K562 (cell line): ENCODE measurements around the gene PDZK1. TPM values are rescaled to one million over a fixed set of nuclear protein-coding genes. Genes with fewer than 3 reads are reported as not detected.

Experiments used
- ATAC-seq: fragments of 200-7000 bp; cut with Tn5 transposase; 3 replicates; pipeline ENCODE4 v1.9.1; 2020; ENCODE audit warnings: moderate library complexity
- BruUV-seq: library from RNA; stranded (reverse); fragments of 400-500 nt; replicated peaks from 2 replicates; lab custom pipeline; 2021; lab: Mats Ljungman, UMichigan
- CTCF ChIA-PET: fragments of 300-600 bp; formaldehyde crosslinking; extraction: SDS; loops from one replicate; lab custom pipeline; 2021; ENCODE audit warnings: low intra/inter-chr PET ratio; lab: Yijun Ruan, JAX
- POLR2A ChIA-PET: fragments of 300-600, 350-650 bp; sonication (Branson Sonifier 250); formaldehyde crosslinking; extraction: SDS; loops from one replicate; lab custom pipeline; 2021; ENCODE audit warnings: antibody characterized with exemption, inconsistent platforms; lab: Yijun Ruan, JAX
- DNase-seq, 4 experiments: peaks; one replicate each; pipeline versions ENCODE4 v3.0.0 to v3.0.0-alpha.2; 2011 to 2018; ENCODE audit warnings: low spot score in 3 of 4, mixed read lengths in 3 of 4; ENCODE audit errors: extremely low read depth in 1 of 4
- FAIRE-seq: peaks from 2 replicates; lab custom pipeline; 2011; peaks lifted over from hg19 to GRCh38; lab: Jason Lieb, UNC
- H2AFZ ChIP-seq: 2 replicates; pipeline ENCODE4 v1.6.0; 2011; ENCODE audit warnings: low read depth, low read length, control low read depth, inconsistent platforms
- H3K27ac ChIP-seq: fragments of 200-600 bp; 3 replicates; pipeline ENCODE4 v1.8.0; 2011; ENCODE audit warnings: low read depth, mild to moderate bottlenecking, control low read depth, inconsistent platforms, low read length, moderate library complexity, mixed read lengths; ENCODE audit errors: extremely low read depth
- H3K27me3 ChIP-seq, 2 experiments: fragments of 300-600 bp in 1 of 2; 2 replicates in 1 of 2; 3 replicates in 1 of 2; pipeline versions ENCODE4 v1.6.0 to v1.8.0; 2011; ENCODE audit warnings: inconsistent platforms in 2 of 2, low read length in 2 of 2, mild to moderate bottlenecking in 1 of 2, mixed read lengths in 1 of 2, moderate library complexity in 1 of 2; ENCODE audit not compliant: control insufficient read depth in 2 of 2, insufficient read depth in 2 of 2
- H3K36me3 ChIP-seq: fragments of 300-600 bp; 3 replicates; pipeline ENCODE4 v1.8.0; 2011; ENCODE audit warnings: mild to moderate bottlenecking, low read length, inconsistent platforms; ENCODE audit not compliant: control insufficient read depth, insufficient read depth
- H3K4me1 ChIP-seq, 2 experiments: fragments of 200-600 bp in 1 of 2; replicated peaks in 1 of 2; 2 replicates in 1 of 2; 3 replicates in 1 of 2; pipeline versions ENCODE4 v1.5.1 to v1.8.0; 2011; ENCODE audit warnings: inconsistent platforms in 2 of 2, low read length in 2 of 2, mild to moderate bottlenecking in 1 of 2, mixed read lengths in 1 of 2, moderate library complexity in 1 of 2; ENCODE audit not compliant: control insufficient read depth in 2 of 2, insufficient read depth in 2 of 2
- H3K4me2 ChIP-seq: 2 replicates; pipeline ENCODE4 v1.6.1; 2011; ENCODE audit warnings: low read length, control low read depth, inconsistent platforms, mixed read lengths; ENCODE audit not compliant: insufficient read depth
- H3K4me3 ChIP-seq: fragments of 200-600 bp; sonication (generic), shearing (Covaris generic); 2 replicates; pipeline ENCODE4 v1.5.1; 2016; ENCODE audit warnings: control low read depth, inconsistent platforms
- H3K79me2 ChIP-seq: fragments of 200-600 bp; 3 replicates; pipeline ENCODE4 v1.8.0; 2011; ENCODE audit warnings: low read length, inconsistent platforms; ENCODE audit not compliant: control insufficient read depth, insufficient read depth
- H3K9ac ChIP-seq, 2 experiments: 2 replicates each; pipeline versions ENCODE4 v1.6.0 to v1.6.1; 2011; ENCODE audit warnings: low read depth in 2 of 2, low read length in 2 of 2, control low read depth in 1 of 2, inconsistent platforms in 1 of 2, mild to moderate bottlenecking in 1 of 2, mixed read lengths in 1 of 2; ENCODE audit not compliant: insufficient read depth in 1 of 2
- H3K9me1 ChIP-seq: one replicate; pipeline ENCODE4 v1.6.0; 2011; ENCODE audit warnings: inconsistent platforms, mild to moderate bottlenecking, low read length, moderate library complexity; ENCODE audit not compliant: control insufficient read depth, insufficient read depth
- H3K9me3 ChIP-seq: replicated peaks from 2 replicates; pipeline ENCODE4 v1.5.1; 2011; ENCODE audit warnings: low read depth, low read length, inconsistent platforms; ENCODE audit not compliant: control insufficient read depth, insufficient read depth
- H4K20me1 ChIP-seq: replicated peaks from 2 replicates; pipeline ENCODE4 v1.6.1; 2011; ENCODE audit warnings: low read length, inconsistent platforms, mixed read lengths; ENCODE audit not compliant: control insufficient read depth, insufficient read depth
- ARID1B ChIP-seq: fragments of 450-650 bp; IDR thresholded peaks from 2 replicates; pipeline ENCODE4 v1.6.1; 2016; ENCODE audit warnings: antibody characterized with exemption, mild to moderate bottlenecking, inconsistent platforms
- CEBPG ChIP-seq, 3 experiments: fragments of 200-800 bp in 1 of 3; sonication (Bioruptor generic) in 1 of 3; sonication (generic) in 1 of 3; formaldehyde crosslinking in 1 of 3; IDR thresholded peaks in 2 of 3; conservative IDR thresholded peaks in 1 of 3; 2 replicates each; pipeline versions ENCODE4 v1.6.1 to v1.8.0; 2016 to 2022; ENCODE audit warnings: missing compliant biosample characterization in 2 of 3, missing genetic modification characterization in 2 of 3, mild to moderate bottlenecking in 1 of 3, missing genetic modification reagents in 1 of 3
- MAFG ChIP-seq: fragments of 450-650 bp; conservative IDR thresholded peaks from 2 replicates; pipeline ENCODE4 v1.6.1; 2016; ENCODE audit warnings: missing genetic modification characterization, missing compliant biosample characterization
- REST ChIP-seq, 2 experiments: fragments of 450-650 bp; formaldehyde crosslinking in 1 of 2; IDR thresholded peaks; 2 replicates each; pipeline versions ENCODE4 v1.4.0 to v1.6.1; 2014 to 2020; ENCODE audit warnings: mild to moderate bottlenecking in 2 of 2, borderline replicate concordance in 1 of 2, low read depth in 1 of 2
- SMARCA5 ChIP-seq: fragments of 450-650 bp; IDR thresholded peaks from 2 replicates; pipeline ENCODE4 v1.6.1; 2016
- WGBS: fragments of 100-300 bp; shearing (Covaris generic); methylation state at CpG from one replicate; pipeline ENCODE4 v1.1.6; 2016; ENCODE audit warnings: low coverage, mixed read lengths; ENCODE audit not compliant: insufficient coverage; ENCODE audit errors: missing lambda C conversion rate; 5-methylcytosine and 5-hydroxymethylcytosine counted together
- in situ Hi-C: fragments of 300-500 bp; cut with MboI; formaldehyde crosslinking; loops from 4 replicates; pipeline ENCODE4 v1.15.0; 2018; ENCODE audit warnings: inconsistent platforms, mixed read lengths
- intact Hi-C: fragments of 100-400 bp; cut with micrococcal nuclease; formaldehyde crosslinking; loops from 2 replicates; pipeline ENCODE4 v1.14.2; 2022
- polyA plus RNA-seq, 8 experiments: library from polyadenylated mRNA; depleted of rRNA in 4 of 8; stranded (reverse) in 5 of 8; unstranded in 3 of 8; fragments of >200 nt; fragmentation: Nextera tagmentation in 2 of 8; fragmentation: Illumina TruSeq in 1 of 8; extraction: Ambion mirVana in 2 of 8; extraction: Trizol in 1 of 8; gene quantifications; 2 replicates each; pipeline versions ENCODE4 v1.2.1 to v1.2.3, GENCODE V29; 2011 to 2014; ENCODE audit warnings: inconsistent platforms in 1 of 8, missing spikeins in 1 of 8
- total RNA-seq, 7 experiments: library from RNA; depleted of rRNA in 6 of 7; stranded (reverse); fragments of >200 nt in 6 of 7; fragmentation: Illumina TruSeq in 2 of 7; extraction: Trizol in 2 of 7; gene quantifications; 2 replicates each; pipeline versions ENCODE4 v1.2.1 to v1.2.3, GENCODE V29; 2011 to 2021; ENCODE audit warnings: low replicate concordance in 1 of 7

Gene PDZK1
- total and polyA plus RNA-seq, 9 of the 15 experiments (the other 6 are each of a cell fraction or from before 2014, with no cell fraction given) = 0.04 to 0.22 (median 0.16) TPM; not detected in 2

GRCh38 chr1:145696630-145696960 is 10.6 kb downstream of the PDZK1 start:
- no peaks in the 10 kb centered on the region for H3K9me1 ChIP-seq
- 27% methylated on average over 3 of the region's 3 CpGs for WGBS
- H3K9me3 ChIP-seq = no peaks in the 10 kb centered on the region
- no peak overlapping the region for H3K4me3 ChIP-seq
- H3K27ac ChIP-seq = no peak overlapping the region
- H3K27me3 ChIP-seq = peaks cover 0 to 6% of the 10 kb centered on the region in 2 experiments; a peak in 1 of 5 replicates
- no peak overlapping the region for H2AFZ ChIP-seq
- BruUV-seq = no TSS peak
- ATAC-seq (no peak), DNase-seq (no peak), FAIRE-seq (no peak)
- no peak overlapping the region for H3K9ac ChIP-seq
- intact Hi-C loops = no loop called here
- in situ Hi-C loops = no loop called here
- ChIA-PET CTCF (no interaction called here), POLR2A (interaction anchor here (1.4 kb wide), 1 partner anchor 8 kb away, joined by 5 read pairs; no protein-coding TSS in a partner anchor)
- H3K79me2 ChIP-seq = no peaks in the 10 kb centered on the region
- H4K20me1 ChIP-seq = no peaks in the 10 kb centered on the region
- H3K4me1 ChIP-seq = peaks cover 3 to 13% of the 10 kb centered on the region in 2 experiments; a peak in 2 of 5 replicates
- TF ChIP-seq SMARCA5 (no peak), MAFG (tag) (peak; percentile 34; the same call in 1 of the 2 replicates)
- no peaks in the 10 kb centered on the region for H3K36me3 ChIP-seq
- H3K4me2 ChIP-seq = no peak overlapping the region

- Histone ChIP-seq H3K27me3 (peaks cover 0 to 6% of the 10 kb centered on the region in 2 experiments; a peak in 1 of 5 replicates), H3K4me1 (peaks cover 3 to 13% of the 10 kb centered on the region in 2 experiments; a peak in 2 of 5 replicates), H3K27ac (no peak overlapping the region), H2AFZ (no peak overlapping the region), H3K9me1 (no peaks in the 10 kb centered on the region), H3K36me3 (no peaks in the 10 kb centered on the region), H3K4me2 (no peak overlapping the region), H3K9ac (no peak overlapping the region), H3K9me3 (no peaks in the 10 kb centered on the region), H3K4me3 (no peak overlapping the region), H3K79me2 (no peaks in the 10 kb centered on the region), H4K20me1 (no peaks in the 10 kb centered on the region)
- peak in 1 of 4 experiments; percentile 21 for DNase-seq
- intact Hi-C loops (no loop called here), in situ Hi-C loops (no loop called here)
- BruUV-seq = no TSS peak
- ChIA-PET CTCF (no interaction called here), POLR2A (interaction anchor here (1.4 kb wide), 1 partner anchor 9 kb away, joined by 5 read pairs; no protein-coding TSS in a partner anchor)
- 3% methylated on average over 5 of the region's 5 CpGs for WGBS
- ATAC-seq = peak; percentile 71
- FAIRE-seq = no peak
- TF ChIP-seq CEBPG (CRISPR knock-in tag; IDR thresholded peaks at IDR 0.05) (no peak), CEBPG (tag; conservative IDR thresholded peaks at IDR 0.05 in 1 of 2, IDR thresholded peaks at IDR 0.05 in 1 of 2) (no peak), ARID1B (peak; percentile 43), REST (IDR thresholded peaks at IDR 0.05; ENCODE audit: borderline replicate concordance) (no peak), REST (CRISPR knock-in tag; IDR thresholded peaks at IDR 0.05; ENCODE audit: low read depth) (no peak)
These were observed 11.1 kb downstream of the PDZK1 start for GRCh38 chr1:145695821-145696629.
